ENCODE results near the gene COX4I2. TPM values are rescaled to one million over a fixed set of nuclear protein-coding genes. Genes with fewer than 3 reads are reported as not detected.

COX4I2 gene
- total RNA-seq: under 1 TPM; 0.63 to 0.90 (median 0.76) TPM
- long read RNA-seq, donor 1: 0 reads
- long read RNA-seq, donor 2: 0 reads

- no peak for TF ChIP-seq CTCF (IDR thresholded peaks at IDR 0.05)
- ATAC-seq (no peak), DNase-seq (no peak)
- no peaks in the 10 kb centered on the region for H3K4me1 ChIP-seq (ENCODE audit: low read depth)
- no peaks in the 10 kb centered on the region for H3K36me3 ChIP-seq (ENCODE audit: low read depth)
- intact Hi-C loops (cut with DNase I, micrococcal nuclease): no loop called here
- H3K9me3 ChIP-seq: no peaks in the 10 kb centered on the region
- H3K4me3 ChIP-seq: no peak within 1 kb of the TSS
Observed at GRCh38 chr20:31637660-31638059, at the start of gene COX4I2. Gene COX4I2 (plus strand): TSS chr20:31637912. CDS start chr20:31639018, 1,106 bp downstream.

- Histone ChIP-seq H3K9me3 (no peaks in the 10 kb centered on the region), H3K36me3 (ENCODE audit: low read depth) (no peaks in the 10 kb centered on the region), H3K4me3 (no peak overlapping the region), H3K4me1 (ENCODE audit: low read depth) (peaks cover 33% of the 10 kb centered on the region)
- no peak for TF ChIP-seq CTCF (IDR thresholded peaks at IDR 0.05)
- intact Hi-C loops (cut with DNase I, micrococcal nuclease): no loop called here
- ATAC-seq (no peak), DNase-seq (no peak)
Observed at GRCh38 chr20:31590717-31591225, 46.9 kb upstream of the COX4I2 start.

GRCh38 chr20:31593221-31594001 lies 44.3 kb upstream of the COX4I2 start:
- DNase-seq (peak; percentile 92 to 94 (median 94)), ATAC-seq (peak; percentile 88)
- no peaks in the 10 kb centered on the region for H3K36me3 ChIP-seq (ENCODE audit: low read depth)
- H3K4me3 ChIP-seq: no peak overlapping the region
- H3K9me3 ChIP-seq: no peaks in the 10 kb centered on the region
- intact Hi-C loops (cut with DNase I, micrococcal nuclease): no loop called here
- no peak for TF ChIP-seq CTCF (IDR thresholded peaks at IDR 0.05)
- peaks cover 31% of the 10 kb centered on the region for H3K4me1 ChIP-seq (ENCODE audit: low read depth)

- Histone ChIP-seq H3K36me3 (ENCODE audit: low read depth) (no peaks in the 10 kb centered on the region), H3K9me3 (no peaks in the 10 kb centered on the region), H3K4me1 (ENCODE audit: low read depth) (peaks cover 31% of the 10 kb centered on the region), H3K4me3 (no peak overlapping the region)
- DNase-seq: no peak
- ATAC-seq: no peak
- intact Hi-C loops (cut with DNase I, micrococcal nuclease): no loop called here
- no peak for TF ChIP-seq CTCF (IDR thresholded peaks at IDR 0.05)
Observed at GRCh38 chr20:31594002-31594557, 43.6 kb upstream of the COX4I2 start.

GRCh38 chr20:31594558-31595379 lies 42.9 kb upstream of the COX4I2 start:
- H3K4me3 ChIP-seq: no peak overlapping the region
- no peaks in the 10 kb centered on the region for H3K9me3 ChIP-seq
- intact Hi-C loops (cut with DNase I, micrococcal nuclease): no loop called here
- no peak for TF ChIP-seq CTCF (IDR thresholded peaks at IDR 0.05)
- H3K36me3 ChIP-seq (ENCODE audit: low read depth): no peaks in the 10 kb centered on the region
- DNase-seq (peak in 2 of 3 donors; percentile 60 to 63), ATAC-seq (peak; percentile 26)
- peaks cover 31% of the 10 kb centered on the region for H3K4me1 ChIP-seq (ENCODE audit: low read depth)

Measured in mucosa of descending colon (tissue), 3 donors.